HG03439 (cell line): ENCODE data around the gene ZIC1.

ENCODE experiments used
- ATAC-seq: cut with Tn5 transposase; IDR thresholded peaks from one replicate; pipeline ENCODE4 v1.9.1; 2021; ENCODE audit warnings: mild to moderate bottlenecking, moderate library complexity; ENCODE audit not compliant: unreplicated experiment

ZIC1 gene

DNA sequence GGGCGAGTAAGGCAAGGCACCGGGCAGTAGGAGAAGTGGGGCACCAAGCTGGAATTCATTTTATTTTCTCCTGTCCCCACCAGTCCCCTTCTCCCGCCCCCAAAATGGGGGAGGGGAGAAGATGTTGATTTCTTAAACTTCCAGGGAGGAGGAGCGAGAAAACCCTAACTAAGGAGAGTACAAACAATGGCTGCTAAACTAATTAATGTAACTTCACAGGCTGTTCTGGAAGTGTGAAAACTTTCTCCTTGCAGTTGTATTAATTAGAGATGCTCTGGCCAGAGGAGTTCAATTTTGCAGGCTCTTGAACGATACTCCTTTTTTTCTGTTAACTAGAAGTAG, 14.3 kb upstream of the ZIC1 start:
- no peak for ATAC-seq

DNA sequence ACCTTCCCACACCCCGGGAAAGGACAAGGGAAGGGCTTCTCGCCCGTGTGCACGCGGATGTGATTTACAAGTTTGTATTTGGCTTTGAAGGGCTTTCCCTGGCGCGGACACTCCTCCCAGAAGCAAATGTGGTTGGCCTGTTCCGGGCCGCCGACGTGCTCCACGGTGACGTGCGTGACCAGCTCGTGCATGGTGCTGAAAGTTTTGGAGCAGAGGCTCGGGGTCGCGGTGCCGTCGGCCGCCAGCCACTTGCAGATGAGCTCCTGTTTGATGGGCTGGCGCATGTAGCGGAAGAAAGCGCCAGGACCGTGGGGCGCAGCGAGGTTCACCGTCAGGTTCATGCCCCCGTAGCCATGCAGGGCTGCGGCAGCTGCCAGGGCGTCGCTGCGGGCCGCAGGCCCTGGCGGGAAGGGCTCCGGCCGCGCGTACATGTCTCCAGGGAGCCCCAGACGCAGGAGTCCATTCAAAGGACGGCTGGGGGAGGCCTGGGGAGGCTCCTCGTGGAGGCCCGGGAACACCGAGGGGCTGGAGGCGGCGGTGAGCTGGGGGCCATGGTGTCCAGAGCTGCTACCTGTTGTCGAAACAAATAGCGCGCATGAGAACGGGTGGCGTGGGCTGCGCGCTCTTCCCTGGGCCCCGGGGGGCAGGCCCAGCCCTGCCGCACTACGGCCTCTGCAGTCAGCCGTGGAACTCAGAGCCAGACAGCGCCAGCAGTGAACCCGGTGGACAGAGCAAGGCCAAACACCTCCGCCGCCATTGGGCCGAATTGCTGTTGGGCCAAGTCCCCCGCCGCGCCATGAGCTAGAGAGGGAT, 13.1 kb upstream of the ZIC1 start:
- ATAC-seq = no peak

DNA sequence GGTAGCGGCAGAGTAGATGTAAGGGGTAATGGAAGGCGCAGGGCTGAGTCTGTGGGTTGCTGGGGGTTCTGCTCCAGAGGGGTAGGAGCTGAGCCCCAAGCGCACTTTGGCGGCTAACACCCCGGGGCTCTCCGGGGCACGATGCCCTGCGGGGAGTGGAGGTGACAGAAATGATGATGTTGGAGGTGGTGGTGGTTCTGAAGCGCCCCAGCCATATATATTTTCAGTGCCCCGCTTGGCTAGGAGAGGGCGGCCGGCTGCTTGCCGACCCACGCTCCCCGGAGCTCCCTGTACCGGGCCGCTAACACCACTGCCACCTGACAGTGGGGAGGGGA, 12.5 kb upstream of the ZIC1 start:
- no peak for ATAC-seq

DNA sequence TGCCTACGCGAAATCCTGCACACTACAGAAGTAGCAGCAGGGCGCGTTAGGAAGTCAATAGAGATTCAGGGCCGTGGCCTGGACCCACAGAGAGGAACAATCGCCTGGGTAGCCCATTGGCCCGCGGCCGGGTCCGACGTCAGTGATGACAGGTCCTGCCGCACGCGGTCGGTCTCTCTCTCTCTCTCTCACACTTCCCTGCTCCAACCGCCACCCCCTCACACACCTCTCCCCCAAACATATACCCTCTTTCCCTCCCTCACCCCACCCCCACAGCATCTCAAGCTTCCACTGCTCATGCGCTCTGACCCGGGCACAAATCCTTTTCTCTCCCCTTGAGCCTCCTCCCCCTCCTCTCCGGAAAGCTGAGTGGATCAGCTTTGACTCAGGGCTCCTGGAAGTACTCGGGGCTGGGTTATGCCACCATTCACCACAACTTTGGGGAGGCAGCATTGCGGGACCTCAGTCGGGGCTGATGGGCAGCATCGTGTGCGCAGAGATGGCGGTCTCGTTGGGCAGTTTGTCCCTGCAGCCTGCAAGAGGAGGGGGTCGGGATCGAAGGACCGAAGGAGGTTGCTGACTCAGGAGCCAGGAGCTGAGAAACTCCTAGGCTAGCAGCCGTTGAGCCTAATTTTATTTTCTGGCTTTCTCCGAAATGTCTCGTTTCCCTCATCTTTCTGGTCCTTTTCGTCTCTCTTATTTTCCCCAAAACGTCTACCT, 11.8 kb upstream of the ZIC1 start:
- ATAC-seq = no peak

DNA sequence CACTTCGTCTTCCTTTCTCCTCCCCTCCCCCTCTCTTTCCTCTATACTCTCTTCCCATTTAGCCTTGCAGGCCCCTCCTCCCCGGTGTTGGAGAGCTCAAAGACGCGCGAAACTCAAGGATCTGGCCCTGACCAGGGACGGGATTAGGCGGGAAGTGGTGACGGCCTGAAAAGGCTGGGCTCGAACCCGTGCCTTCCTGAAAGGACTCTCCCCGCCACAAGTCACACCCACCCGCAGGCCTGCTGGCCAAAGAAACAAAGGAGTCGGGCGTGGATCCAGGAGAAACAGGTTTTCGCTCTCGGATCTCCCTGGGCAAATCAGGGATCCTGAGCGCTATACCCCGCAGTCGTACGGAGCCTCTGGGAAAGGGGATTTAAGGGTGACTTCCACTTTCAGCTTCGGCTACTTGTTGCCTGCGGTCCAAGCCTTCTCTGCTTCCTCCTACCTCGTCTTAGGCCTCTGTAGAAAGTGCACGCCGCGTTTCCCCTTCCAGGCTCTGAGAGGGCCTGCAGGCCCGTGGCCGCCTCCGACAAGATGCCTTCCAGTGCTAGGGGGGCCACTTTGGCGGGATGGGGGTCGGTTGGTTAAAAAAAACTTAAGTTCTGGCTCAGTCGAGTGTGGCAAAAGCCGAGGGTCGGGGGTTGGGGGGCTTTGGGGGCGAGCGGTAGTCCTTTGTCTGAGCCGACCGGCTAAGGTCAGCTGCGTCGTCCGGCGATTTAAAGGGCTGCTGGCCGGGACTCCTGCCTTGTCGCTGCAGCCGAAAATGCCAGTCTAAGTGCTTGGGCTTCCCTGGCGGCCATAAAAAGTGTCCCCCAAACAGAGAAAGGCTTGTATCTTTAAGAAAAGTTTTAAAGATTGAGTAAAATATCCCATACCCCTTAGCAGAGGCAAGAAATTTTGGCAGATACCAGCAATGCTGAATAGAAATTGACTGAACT, 11.0 kb upstream of the ZIC1 start:
- ATAC-seq = no peak

DNA sequence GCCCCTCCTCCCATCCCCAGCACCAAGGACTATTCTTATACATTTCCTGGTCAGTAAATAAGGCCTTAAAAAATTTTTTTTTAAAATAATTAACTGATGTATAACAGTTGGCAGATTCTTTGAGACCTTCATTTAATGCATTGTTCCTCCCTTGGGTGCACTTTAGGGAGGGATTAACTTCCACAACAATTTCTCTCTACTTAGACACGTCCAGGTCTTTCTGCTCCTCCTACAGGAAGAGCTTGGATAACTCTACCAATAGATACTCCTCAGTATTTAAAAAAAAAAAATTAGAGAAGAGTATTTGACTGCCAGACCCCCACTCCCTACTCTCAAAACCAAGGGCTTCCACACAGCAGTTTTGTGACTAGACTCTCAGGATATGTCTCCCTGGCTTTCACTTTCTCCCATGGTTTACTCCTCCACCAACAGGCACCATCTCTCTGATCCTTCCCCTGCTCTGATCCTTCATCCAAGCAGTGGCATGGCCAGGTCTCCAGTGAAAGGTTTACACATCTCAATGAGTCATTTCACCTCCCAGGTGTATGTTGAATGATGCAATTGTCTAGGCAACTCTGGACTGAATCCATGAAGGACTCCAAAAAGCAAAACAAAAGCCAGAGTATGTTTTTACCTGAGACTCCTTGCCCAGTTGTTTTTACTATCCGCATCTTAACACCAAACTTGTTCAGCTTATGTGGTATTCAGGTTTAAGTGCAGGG, 10.2 kb upstream of the ZIC1 start:
- ATAC-seq = no peak

DNA sequence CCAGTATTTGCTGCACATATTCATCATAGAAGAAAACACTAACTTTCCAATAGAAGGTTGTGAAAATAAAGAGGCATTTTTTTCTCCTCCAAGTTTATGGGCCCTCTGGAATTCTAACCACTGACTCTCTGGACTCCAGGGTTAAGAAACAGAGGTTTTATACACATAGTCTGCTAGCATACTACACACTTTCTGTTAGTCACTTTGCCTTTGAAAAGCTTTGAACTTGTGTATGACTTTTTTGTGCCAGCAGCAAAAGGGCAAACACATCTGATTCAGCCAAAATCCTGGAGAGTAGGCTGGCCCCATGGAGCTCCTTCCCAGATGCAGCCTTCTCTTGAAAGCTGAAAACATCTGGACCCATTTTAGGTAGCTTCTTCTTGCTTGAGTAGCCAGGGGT, 9.1 kb upstream of the ZIC1 start:
- ATAC-seq = no peak

DNA sequence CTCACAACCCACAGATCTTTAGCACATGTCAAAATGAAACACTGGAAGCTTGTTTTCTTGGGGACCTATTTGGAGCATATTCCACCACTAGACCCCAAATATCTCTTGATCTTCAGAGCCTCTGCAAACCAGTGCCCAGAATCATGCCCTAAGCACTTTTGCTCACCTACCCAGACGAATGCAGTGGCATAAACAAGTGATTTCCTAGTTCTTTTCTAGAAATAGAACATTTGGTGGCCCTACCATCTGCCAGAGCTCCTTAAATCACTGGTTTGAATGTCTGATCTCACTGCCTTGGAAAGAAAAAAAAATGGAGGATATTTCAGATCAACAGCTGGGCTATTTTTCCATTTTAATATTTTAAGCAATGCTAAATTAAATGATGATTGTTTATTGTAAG, 8.2 kb upstream of the ZIC1 start:
- ATAC-seq = no peak

DNA sequence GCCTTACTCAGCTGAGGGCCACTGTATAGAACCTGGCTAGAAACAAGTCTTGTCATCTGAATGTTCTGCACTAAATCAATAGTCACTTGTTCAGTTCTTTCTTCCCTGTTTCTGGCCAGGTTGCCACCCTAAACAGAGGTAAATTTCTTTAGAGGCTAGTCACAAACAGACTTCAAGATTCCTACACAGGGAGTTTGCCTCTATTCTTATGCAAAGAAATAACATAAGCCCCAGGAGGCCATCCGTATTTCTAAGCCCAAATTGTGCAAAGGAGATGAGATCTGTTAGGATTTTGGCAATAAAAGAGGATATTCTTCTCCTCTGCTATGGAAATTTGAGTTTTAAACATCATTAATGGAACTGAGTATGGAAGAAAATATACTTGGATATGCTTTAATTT, 7.7 kb upstream of the ZIC1 start:
- no peak for ATAC-seq

DNA sequence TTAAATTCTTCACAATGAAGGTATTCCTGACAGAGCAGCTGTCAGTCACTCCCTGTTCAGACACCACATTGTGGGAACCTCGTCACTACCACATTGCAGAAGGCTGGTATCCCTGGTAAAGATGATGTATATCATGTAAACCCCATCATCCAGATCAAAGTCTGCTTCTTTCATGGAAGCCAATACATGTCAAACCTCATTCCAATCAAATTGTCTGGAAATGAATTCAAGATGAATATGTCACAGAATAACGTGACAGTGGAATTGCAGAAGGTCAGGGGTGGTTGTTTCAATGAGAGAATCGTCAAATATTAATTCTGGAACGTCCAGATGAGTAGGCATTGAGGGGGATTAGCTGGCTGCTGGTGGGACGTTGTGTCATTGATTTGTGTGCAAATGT, 7.0 kb upstream of the ZIC1 start:
- ATAC-seq = no peak

DNA sequence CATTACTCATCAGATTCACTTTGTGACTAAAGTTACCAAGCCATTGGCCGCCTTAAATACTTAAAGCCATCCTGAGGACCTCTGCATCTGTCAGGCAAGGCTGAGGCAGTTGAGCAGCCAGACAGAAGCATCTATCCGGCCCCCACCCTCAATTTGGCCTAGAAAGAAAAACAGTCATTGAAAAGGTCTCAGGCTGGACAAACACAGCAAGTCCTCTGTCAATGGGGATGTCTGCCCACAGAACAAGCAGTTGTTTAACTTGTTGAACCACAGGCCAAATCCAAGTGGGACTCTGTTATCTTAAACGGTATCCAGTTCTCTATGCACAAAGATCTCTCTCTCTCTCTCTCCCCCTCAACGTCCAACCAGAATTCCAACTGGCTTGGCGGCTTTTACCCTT, 5.7 kb upstream of the ZIC1 start:
- ATAC-seq = no peak

DNA sequence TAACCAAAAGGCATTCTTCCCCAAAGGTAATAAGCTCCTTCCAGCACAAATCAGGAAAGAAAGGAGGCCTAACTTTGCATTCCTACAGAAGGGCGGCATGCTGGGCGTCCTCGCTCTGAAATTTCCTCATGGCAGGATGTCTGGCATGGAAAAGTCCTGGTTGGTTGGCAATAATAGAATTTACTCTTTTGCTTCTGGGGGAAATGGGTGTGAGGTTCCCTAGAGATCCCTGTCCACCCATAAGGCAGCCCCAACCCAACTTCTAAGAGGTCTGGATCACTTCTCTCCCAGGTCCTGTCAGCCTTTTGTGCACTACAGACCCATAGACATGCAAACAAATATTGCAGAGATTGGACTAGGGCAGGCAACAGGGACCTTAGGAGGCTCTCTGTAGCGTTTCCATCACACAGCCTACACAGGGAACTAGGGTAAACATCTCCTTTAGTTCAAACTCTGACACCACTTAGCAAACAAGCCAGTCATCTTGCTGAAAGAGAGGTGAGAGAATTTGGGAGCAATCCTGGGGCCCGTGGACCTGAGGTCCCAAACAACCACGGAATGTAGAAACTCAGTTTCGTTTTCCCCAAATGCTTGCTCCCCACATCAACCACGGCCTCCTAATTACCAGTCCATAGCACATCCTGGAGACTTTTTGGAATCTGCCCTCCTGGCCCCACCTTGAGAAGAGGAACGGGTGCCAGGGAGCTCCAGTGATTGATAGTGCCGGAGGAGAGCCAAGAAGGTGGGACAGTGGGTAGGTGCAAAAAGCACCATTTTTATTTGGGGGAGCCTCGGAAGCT, 5.0 kb upstream of the ZIC1 start:
- no peak for ATAC-seq

DNA sequence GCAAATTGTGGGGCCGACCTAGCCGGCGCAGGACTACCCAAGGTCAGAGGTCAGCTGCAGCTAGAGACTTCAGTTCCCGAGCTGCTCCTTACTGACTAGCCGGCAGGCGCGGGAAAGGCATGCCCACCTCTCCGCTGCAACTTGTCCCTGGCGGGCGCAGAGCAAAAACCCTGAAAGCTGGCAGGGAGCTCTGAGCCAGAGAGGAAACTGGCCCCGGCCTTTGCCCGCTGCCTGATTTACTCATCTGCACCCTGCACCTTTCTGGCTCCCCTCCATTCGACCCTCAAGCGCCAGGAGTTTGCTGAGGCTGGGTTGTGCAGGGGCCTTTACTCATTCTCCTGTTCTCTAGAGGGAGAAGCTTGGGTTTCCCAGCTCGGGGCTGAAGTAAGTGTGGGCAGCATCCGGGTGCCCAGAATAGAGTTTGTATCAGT, 4.3 kb upstream of the ZIC1 start:
- ATAC-seq = no peak

DNA sequence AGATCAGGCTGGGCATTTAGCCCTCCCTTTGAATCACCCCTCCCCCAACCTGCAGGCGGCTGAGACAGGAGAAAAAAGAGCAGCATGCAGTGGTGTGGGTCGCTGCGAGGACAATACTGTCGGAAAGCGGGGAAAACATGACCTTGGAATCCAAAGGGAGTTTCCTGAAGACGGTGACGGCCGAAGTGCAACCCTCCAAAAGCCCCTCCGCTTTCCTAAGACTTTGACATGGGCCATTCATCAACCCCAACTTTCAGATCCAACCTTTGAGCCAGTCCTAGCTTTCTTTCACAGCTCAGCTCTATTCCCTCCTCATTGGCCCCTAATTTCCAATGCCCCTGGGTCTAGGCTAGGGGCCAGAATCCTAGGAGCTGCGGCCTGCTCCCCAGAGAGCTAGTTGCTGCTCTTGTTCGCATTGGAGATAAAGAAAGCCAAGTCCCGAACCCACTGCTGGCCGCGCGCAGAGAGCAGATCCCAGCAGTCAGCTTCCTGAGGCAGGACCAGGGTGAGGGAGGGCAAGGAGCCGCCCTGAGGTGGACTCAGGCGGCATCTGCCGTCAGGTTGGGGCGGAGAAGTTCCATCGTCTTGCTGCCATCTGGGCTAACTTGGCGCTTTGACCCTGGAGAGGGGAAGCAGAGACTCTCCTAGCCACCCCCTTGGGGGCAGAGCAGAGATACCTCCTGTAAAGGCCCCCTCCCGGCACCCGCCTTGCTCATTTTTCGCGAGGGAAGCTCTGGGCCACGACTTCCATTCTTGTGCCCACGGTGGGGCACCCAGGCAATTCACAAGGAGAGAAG, 3.7 kb upstream of the ZIC1 start:
- ATAC-seq = no peak

DNA sequence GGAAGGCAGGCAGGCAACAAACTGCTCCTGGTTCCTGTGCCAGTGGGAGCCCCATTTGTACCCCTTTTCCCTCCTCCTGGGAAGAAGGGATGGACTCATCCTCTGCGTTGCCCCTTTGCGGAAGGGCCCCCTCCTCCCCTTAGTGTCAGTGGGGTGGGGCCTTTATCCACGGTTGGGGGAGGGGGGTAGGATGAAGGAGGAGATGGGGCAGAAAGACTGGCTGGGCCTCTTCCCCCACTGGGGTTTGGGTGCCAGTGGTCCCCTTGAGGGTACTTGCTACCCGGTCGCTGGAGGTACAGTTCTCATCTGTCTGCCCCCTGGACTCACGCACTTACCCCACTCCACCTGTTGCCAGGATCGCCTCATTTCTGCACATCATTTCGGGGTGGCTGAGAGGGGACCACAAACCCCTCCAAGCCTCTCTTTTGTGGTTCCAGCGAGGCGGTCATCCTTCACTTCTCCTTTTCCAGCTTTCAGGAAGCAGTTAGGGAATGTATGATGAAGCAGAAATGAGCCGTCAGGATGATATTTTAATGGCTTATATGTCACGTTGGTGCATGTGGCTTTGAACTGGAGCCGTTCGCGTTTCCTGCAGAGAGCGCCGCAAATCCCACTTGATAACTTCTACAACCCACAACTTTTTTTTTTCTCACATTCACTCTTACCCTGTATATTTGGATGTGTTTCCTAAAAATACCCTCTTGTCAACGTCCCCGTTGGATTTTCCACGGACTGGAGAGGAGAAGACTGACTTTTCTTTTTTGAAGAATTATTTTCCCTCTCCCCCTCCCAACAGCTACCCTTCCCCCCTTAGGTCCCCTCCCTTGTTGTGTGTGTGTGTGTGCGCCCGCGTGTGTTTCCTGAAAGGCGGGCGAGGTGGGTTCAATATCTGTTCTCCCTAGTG, 2.9 kb upstream of the ZIC1 start, which contains the start of gene ZIC4:
Gene ZIC4, minus strand, starts transcription at position 516 of the 904 bp plus-strand sequence. CDS start 3,746 bp downstream, outside the sequence.
- no peak for ATAC-seq

DNA sequence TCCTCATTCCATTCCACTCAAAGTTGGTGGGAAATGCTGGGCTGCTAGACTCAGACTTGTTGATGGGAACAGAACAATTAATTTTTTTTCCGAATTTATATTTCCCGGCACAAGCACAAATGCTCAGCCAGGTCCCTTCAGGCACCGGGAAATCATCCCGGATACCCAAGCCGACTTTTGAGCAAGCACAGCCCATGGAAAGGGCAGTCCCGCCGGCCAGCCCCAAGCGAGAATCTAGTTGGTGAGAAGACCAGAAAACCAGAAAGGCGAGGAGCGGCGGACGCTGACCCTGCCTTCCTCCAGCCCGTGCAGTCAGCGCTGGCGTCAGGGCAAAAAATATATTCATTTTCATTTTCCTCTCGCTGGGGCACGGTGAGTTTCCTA, 2.1 kb upstream of the ZIC1 start:
- ATAC-seq = no peak

DNA sequence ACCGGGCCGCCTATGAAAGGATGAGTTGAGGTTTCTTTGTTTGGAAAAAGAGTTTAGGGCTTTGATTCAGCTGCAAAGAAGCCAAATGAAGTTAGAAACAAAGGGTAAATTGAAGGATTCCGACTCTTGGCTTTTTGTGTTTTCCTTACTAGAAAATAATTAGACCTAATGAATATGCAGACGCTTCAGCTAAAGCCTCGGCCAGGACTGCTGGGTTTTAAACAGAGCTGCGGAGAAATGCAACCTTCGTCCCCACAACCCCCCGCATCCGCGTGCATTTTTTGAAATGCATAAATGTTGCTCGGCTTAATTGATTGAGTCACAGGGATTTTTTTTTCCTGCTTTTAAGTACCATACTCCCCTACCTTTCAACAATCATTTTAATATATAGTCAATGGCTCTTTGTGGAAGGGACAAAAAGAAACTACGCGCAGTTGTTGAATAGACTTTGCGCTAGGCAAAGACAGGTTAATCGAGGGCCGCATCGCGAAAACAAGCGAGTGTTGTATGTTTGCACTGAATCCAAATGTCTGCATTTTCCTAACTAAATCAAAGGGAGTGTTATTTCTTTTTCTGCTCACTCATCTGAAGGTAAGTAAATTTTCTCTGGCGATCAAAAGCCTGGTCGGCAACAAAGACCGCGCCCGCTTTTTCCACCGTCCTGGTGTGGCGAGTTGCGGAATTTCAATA, 1.5 kb upstream of the ZIC1 start:
- no peak for ATAC-seq
